HEK293 (cell line): Measurements from ENCODE around the gene SDC1.

Experiments used
- CTCF ChIA-PET: fragments of 350-600 bp; formaldehyde crosslinking; extraction: SDS; loops from one replicate; lab custom pipeline; 2021; ENCODE audit warnings: antibody characterized with exemption; lab: Yijun Ruan, JAX
- POLR2A ChIA-PET: fragments of 300-600 bp; formaldehyde crosslinking; extraction: SDS; loops from one replicate; lab custom pipeline; 2020; ENCODE audit warnings: antibody characterized with exemption, inconsistent platforms; lab: Yijun Ruan, JAX
- H3K27ac ChIP-seq: fragments of 200-500 bp; sonication (Bioruptor generic); 2 replicates; pipeline ENCODE4 v1.5.1; 2014; ENCODE audit warnings: low read depth, low read length, control low read depth, inconsistent platforms; ENCODE audit errors: extremely low read depth
- H3K36me3 ChIP-seq, 2 experiments: fragments of 200-500 bp in 1 of 2; sonication (Bioruptor generic) in 1 of 2; 1 replicate in 1 of 2; 2 replicates in 1 of 2; pipeline ENCODE4 v1.5.1; 2014 to 2017; ENCODE audit warnings: inconsistent platforms in 2 of 2, low read length in 2 of 2; ENCODE audit not compliant: control insufficient read depth in 2 of 2, insufficient read depth in 1 of 2
- H3K4me1 ChIP-seq: fragments of 200-500 bp; sonication (Bioruptor generic); 2 replicates; pipeline ENCODE4 v1.5.1; 2014; ENCODE audit warnings: mild to moderate bottlenecking, low read length, inconsistent platforms; ENCODE audit not compliant: control insufficient read depth, insufficient read depth
- H3K4me3 ChIP-seq: 2 replicates; pipeline ENCODE4 v1.5.1; 2011; ENCODE audit warnings: low read depth, mild to moderate bottlenecking, control low read depth, low read length, moderate library complexity
- H3K9me3 ChIP-seq: fragments of 200-500 bp; sonication (Bioruptor generic); 2 replicates; pipeline ENCODE4 v1.5.1; 2014; ENCODE audit warnings: low read depth, low read length, inconsistent platforms; ENCODE audit not compliant: control insufficient read depth, insufficient read depth
- ATF2 ChIP-seq: fragments of 450-650 bp; formaldehyde crosslinking; IDR thresholded peaks from 2 replicates; pipeline ENCODE4 v1.5.1; 2016; ENCODE audit warnings: missing biosample characterization, missing genetic modification characterization, low read depth
- GLI4 ChIP-seq: fragments of 450-650 bp; formaldehyde crosslinking; IDR thresholded peaks from 2 replicates; pipeline ENCODE4 v1.5.1; 2016; ENCODE audit warnings: missing biosample characterization, missing genetic modification characterization
- HOXA7 ChIP-seq: sonication (generic); formaldehyde crosslinking; IDR thresholded peaks from 2 replicates; pipeline ENCODE4 v1.8.1; 2022; ENCODE audit warnings: missing genetic modification reagents, borderline replicate concordance
- HOXD13 ChIP-seq: sonication (generic); formaldehyde crosslinking; IDR thresholded peaks from 2 replicates; pipeline ENCODE4 v1.8.0; 2022; ENCODE audit warnings: missing genetic modification reagents, borderline replicate concordance
- IKZF3 ChIP-seq: fragments of 450-650 bp; IDR thresholded peaks from 2 replicates; pipeline ENCODE4 v1.5.0; 2018; ENCODE audit warnings: missing biosample characterization, mild to moderate bottlenecking, missing genetic modification characterization, moderate library complexity
- OSR2 ChIP-seq: fragments of 450-650 bp; formaldehyde crosslinking; IDR thresholded peaks from 2 replicates; pipeline ENCODE4 v1.5.1; 2016; ENCODE audit warnings: missing biosample characterization, missing genetic modification characterization
- OVOL3 ChIP-seq: fragments of 450-650 bp; formaldehyde crosslinking; IDR thresholded peaks from 2 replicates; pipeline ENCODE4 v1.5.1; 2016; ENCODE audit warnings: missing biosample characterization, missing genetic modification characterization
- TCF7L2 ChIP-seq: IDR thresholded peaks from 2 replicates; pipeline ENCODE4 v1.6.1; 2011; ENCODE audit warnings: low read depth, mild to moderate bottlenecking, inconsistent platforms, low read length, moderate library complexity, borderline replicate concordance
- ZNF140 ChIP-seq: fragments of 450-650 bp; formaldehyde crosslinking; IDR thresholded peaks from 2 replicates; pipeline ENCODE4 v1.5.1; 2016; ENCODE audit warnings: missing biosample characterization, missing genetic modification characterization
- ZNF239 ChIP-seq: fragments of 450-650 bp; formaldehyde crosslinking; IDR thresholded peaks from 2 replicates; pipeline ENCODE4 v1.5.1; 2016; ENCODE audit warnings: missing biosample characterization, missing genetic modification characterization
- ZNF248 ChIP-seq: fragments of 450-650 bp; formaldehyde crosslinking; IDR thresholded peaks from 2 replicates; pipeline ENCODE4 v1.5.1; 2017; ENCODE audit warnings: missing biosample characterization, missing genetic modification characterization
- ZNF473 ChIP-seq: fragments of 450-650 bp; formaldehyde crosslinking; IDR thresholded peaks from 2 replicates; pipeline ENCODE4 v1.5.1; 2017; ENCODE audit warnings: missing biosample characterization, missing genetic modification characterization
- ZNF596 ChIP-seq: fragments of 450-650 bp; IDR thresholded peaks from 2 replicates; pipeline ENCODE4 v1.5.0; 2018; ENCODE audit warnings: missing biosample characterization, mild to moderate bottlenecking, missing genetic modification characterization, moderate library complexity
- ZNF610 ChIP-seq: fragments of 450-650 bp; formaldehyde crosslinking; IDR thresholded peaks from 2 replicates; pipeline ENCODE4 v1.5.1; 2016; ENCODE audit warnings: missing biosample characterization, missing genetic modification characterization, borderline replicate concordance
- ZNF621 ChIP-seq: fragments of 450-650 bp; formaldehyde crosslinking; IDR thresholded peaks from 2 replicates; pipeline ENCODE4 v1.5.1; 2017; ENCODE audit warnings: missing biosample characterization, missing genetic modification characterization
- ZNF626 ChIP-seq: fragments of 450-650 bp; sonication (Bioruptor Pico); formaldehyde crosslinking; IDR thresholded peaks from 2 replicates; pipeline ENCODE4 v1.5.1; 2018; ENCODE audit warnings: missing biosample characterization, missing genetic modification characterization, inconsistent platforms
- ZNF654 ChIP-seq: fragments of 450-650 bp; formaldehyde crosslinking; IDR thresholded peaks from 2 replicates; pipeline ENCODE4 v1.5.1; 2016; ENCODE audit warnings: low read depth, missing biosample characterization, missing genetic modification characterization
- ZNF707 ChIP-seq: fragments of 450-650 bp; formaldehyde crosslinking; IDR thresholded peaks from 2 replicates; pipeline ENCODE4 v1.5.1; 2016; ENCODE audit warnings: missing biosample characterization, missing genetic modification characterization
- TF ChIP-seq, protein P1 (sequence below): fragments of 450-650 bp; formaldehyde crosslinking; IDR thresholded peaks from 2 replicates; pipeline ENCODE4 v1.5.1; 2016; ENCODE audit warnings: missing biosample characterization, missing genetic modification characterization
- TF ChIP-seq, protein P2 (sequence below): fragments of 450-650 bp; formaldehyde crosslinking; IDR thresholded peaks from 2 replicates; pipeline ENCODE4 v1.5.1; 2016; ENCODE audit warnings: missing biosample characterization, missing genetic modification characterization

Gene SDC1

GRCh38 chr2:20231159-20231558 is 6.2 kb upstream of the SDC1 start:
- Histone ChIP-seq H3K27ac (no peak overlapping the region), H3K36me3 (no peaks in the 10 kb centered on the region), H3K4me1 (no peaks in the 10 kb centered on the region), H3K4me3 (no peak overlapping the region), H3K9me3 (no peaks in the 10 kb centered on the region)
- TF ChIP-seq ZNF626 (tag by site-specific recombination) (no peak), IKZF3 (tag by site-specific recombination) (no peak), ZNF654 (tag by site-specific recombination) (no peak), ZNF473 (no peak), OVOL3 (tag by site-specific recombination) (no peak), ZNF707 (tag by site-specific recombination) (no peak), ZNF239 (tag by site-specific recombination) (no peak), HOXA7 (CRISPR knock-in tag) (no peak), ZNF596 (tag by site-specific recombination) (no peak), ZNF610 (no peak), ZNF621 (tag by site-specific recombination) (no peak), TCF7L2 (no peak), ZNF140 (tag by site-specific recombination) (no peak), ZNF248 (tag by site-specific recombination) (no peak), ATF2 (tag by site-specific recombination) (no peak), GLI4 (tag by site-specific recombination) (no peak), HOXD13 (CRISPR knock-in tag) (no peak)
- TF ChIP-seq, protein P1, sequence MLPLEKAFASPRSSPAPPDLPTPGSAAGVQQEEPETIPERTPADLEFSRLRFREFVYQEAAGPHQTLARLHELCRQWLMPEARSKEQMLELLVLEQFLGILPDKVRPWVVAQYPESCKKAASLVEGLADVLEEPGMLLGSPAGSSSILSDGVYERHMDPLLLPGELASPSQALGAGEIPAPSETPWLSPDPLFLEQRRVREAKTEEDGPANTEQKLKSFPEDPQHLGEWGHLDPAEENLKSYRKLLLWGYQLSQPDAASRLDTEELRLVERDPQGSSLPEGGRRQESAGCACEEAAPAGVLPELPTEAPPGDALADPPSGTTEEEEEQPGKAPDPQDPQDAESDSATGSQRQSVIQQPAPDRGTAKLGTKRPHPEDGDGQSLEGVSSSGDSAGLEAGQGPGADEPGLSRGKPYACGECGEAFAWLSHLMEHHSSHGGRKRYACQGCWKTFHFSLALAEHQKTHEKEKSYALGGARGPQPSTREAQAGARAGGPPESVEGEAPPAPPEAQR: no peak
- TF ChIP-seq, protein P2, sequence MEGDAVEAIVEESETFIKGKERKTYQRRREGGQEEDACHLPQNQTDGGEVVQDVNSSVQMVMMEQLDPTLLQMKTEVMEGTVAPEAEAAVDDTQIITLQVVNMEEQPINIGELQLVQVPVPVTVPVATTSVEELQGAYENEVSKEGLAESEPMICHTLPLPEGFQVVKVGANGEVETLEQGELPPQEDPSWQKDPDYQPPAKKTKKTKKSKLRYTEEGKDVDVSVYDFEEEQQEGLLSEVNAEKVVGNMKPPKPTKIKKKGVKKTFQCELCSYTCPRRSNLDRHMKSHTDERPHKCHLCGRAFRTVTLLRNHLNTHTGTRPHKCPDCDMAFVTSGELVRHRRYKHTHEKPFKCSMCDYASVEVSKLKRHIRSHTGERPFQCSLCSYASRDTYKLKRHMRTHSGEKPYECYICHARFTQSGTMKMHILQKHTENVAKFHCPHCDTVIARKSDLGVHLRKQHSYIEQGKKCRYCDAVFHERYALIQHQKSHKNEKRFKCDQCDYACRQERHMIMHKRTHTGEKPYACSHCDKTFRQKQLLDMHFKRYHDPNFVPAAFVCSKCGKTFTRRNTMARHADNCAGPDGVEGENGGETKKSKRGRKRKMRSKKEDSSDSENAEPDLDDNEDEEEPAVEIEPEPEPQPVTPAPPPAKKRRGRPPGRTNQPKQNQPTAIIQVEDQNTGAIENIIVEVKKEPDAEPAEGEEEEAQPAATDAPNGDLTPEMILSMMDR: no peak
- CTCF ChIA-PET: interaction anchor here (0.7 to 1.6 kb wide), 4 partner anchors 17 to 366 kb away, joined by 3 to 6 read pairs (median 4); no protein-coding TSS in a partner anchor
- POLR2A ChIA-PET: interaction anchor here (0.7 kb wide), 1 partner anchor 1426 kb away, joined by 3 read pairs; no protein-coding TSS in a partner anchor

DNA sequence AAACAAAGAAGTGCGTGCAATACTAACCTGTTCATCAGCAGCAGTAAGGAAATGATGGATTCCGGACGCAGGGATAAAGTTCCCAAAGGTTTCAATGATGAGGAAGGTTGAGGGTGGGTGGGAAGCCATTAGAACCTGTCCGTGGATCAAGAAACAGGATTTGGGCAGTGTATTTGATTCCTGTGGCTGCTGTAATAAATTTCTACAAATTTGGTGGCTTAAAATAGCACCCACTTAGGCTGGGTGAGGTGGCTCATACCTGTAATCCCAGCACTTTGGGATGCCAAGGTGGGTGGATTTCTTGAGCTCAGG is 5.1 kb upstream of the SDC1 start:
- POLR2A ChIA-PET: no interaction called here

More for the DNA sequence above, 5.1 kb upstream of the SDC1 start:
- no peaks in the 10 kb centered on the region for H3K36me3 ChIP-seq
- no peak for TF ChIP-seq OSR2
- TF ChIP-seq, all 188 proteins: peak for 0
- Histone ChIP-seq H3K4me3 (no peak overlapping the region), H3K27ac (no peak overlapping the region), H3K9me3 (no peaks in the 10 kb centered on the region), H3K4me1 (no peaks in the 10 kb centered on the region)
- CTCF ChIA-PET: no interaction called here
